ENCODE results near the gene NRCAM. TPM values are rescaled to one million over a fixed set of nuclear protein-coding genes. Genes with fewer than 3 reads are reported as not detected.

Gene NRCAM
- total RNA-seq, 5 donors from 2014 or later (not counting 1 experiment from before 2014, with no cell fraction given): 3.1 to 10.7 (median 5.0) TPM

DNA sequence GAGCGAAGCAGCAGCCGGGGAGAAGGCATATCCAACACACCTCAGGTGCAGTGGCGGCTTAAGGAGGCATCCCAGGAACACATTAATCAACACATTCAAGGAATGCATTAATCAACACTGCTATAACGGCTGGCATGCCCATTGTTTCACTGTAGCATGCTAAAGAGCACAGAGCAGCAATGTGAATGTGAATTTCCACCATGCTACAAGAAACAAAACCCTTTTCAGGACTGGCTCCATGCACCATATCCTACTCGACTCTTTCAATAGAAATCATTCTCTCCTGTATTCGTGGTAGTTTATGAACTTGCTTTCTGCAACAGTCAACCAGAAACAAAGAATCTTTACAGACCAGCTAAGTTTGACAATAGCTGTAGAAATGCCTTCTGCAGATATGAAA, 149.0 kb downstream of the NRCAM start:
- DNase-seq (no peak), ATAC-seq (replicated peaks in 1 of 4) (no peak)
- Mint-ChIP-seq H3K27me3 (peaks cover 0 to 3% of the 10 kb centered on the region in 2 donors), H3K36me3 (no peaks in the 10 kb centered on the region), H3K4me3 (no peak overlapping the region), H3K9me3 (no peaks in the 10 kb centered on the region), H3K27ac (no peak overlapping the region), H3K4me1 (no peaks in the 10 kb centered on the region)
- H3K36me3 ChIP-seq (ENCODE audit: control insufficient read depth in 2 of 2, extremely low read depth in 1 of 2, insufficient read depth in 1 of 2, low read length in 1 of 2): no peaks in the 10 kb centered on the region
- no peaks in the 10 kb centered on the region for H3K4me1 ChIP-seq (ENCODE audit: control insufficient read depth in 1 of 2, extremely low read depth in 1 of 2, insufficient read depth in 2 of 2, low read length in 2 of 2)
- no peaks in the 10 kb centered on the region for H3K9me3 ChIP-seq
- no peak overlapping the region for H3K4me3 ChIP-seq (ENCODE audit: control insufficient read depth in 1 of 2, extremely low read depth in 1 of 2, low read length in 1 of 2)
- H3K27me3 ChIP-seq (replicated peaks in 1 of 2; ENCODE audit: control insufficient read depth in 2 of 2, extremely low read depth in 1 of 2, insufficient read depth in 2 of 2, low read length in 1 of 2): no peaks in the 10 kb centered on the region
- CTCF ChIA-PET: no interaction called here
- H3K27ac ChIP-seq (ENCODE audit: low read length): no peak overlapping the region
- POLR2A ChIA-PET: no interaction called here
- WGBS (ENCODE audit: insufficient coverage): 94% methylated on average over 6 of the region's 6 CpGs

DNA sequence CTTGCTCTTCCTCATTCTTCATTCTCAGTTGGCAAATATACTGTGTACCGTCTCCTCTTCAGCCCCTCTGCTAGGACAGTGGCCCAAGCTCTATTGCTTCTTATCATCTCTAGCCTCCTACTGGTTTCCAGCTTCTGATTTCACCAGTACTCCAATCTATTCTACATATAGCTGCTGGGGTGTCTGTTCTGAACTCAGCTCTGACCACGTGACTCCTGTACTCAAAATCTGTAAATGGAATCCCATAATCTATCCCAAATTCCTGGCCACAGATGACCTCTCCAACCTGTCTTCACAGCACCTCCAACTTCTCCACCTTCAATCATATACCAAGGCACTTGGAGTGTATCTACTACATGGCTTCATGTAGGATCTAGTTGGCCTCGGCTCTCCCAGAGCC, 152.9 kb downstream of the NRCAM start:
- no peaks in the 10 kb centered on the region for H3K36me3 Mint-ChIP-seq
- no peak overlapping the region for H3K4me3 Mint-ChIP-seq
- Histone ChIP-seq H3K4me3 (ENCODE audit: control insufficient read depth in 1 of 2, extremely low read depth in 1 of 2, low read length in 1 of 2) (no peak overlapping the region), H3K27ac (ENCODE audit: low read length) (no peak overlapping the region), H3K36me3 (ENCODE audit: control insufficient read depth in 2 of 2, extremely low read depth in 1 of 2, insufficient read depth in 1 of 2, low read length in 1 of 2) (no peaks in the 10 kb centered on the region), H3K4me1 (ENCODE audit: control insufficient read depth in 1 of 2, extremely low read depth in 1 of 2, insufficient read depth in 2 of 2, low read length in 2 of 2) (no peaks in the 10 kb centered on the region), H3K9me3 (no peaks in the 10 kb centered on the region), H3K27me3 (replicated peaks in 1 of 2; ENCODE audit: control insufficient read depth in 2 of 2, extremely low read depth in 1 of 2, insufficient read depth in 2 of 2, low read length in 1 of 2) (no peaks in the 10 kb centered on the region)
- no peak for DNase-seq
- 44% methylated on average over 2 of the region's 3 CpGs for WGBS (ENCODE audit: insufficient coverage)
- no peaks in the 10 kb centered on the region for H3K9me3 Mint-ChIP-seq
- CTCF ChIA-PET: no interaction called here
- peaks cover 0 to 5% of the 10 kb centered on the region in 2 donors for H3K27me3 Mint-ChIP-seq
- H3K27ac Mint-ChIP-seq: no peak overlapping the region
- POLR2A ChIA-PET: no interaction called here
- no peaks in the 10 kb centered on the region for H3K4me1 Mint-ChIP-seq
- no peak for ATAC-seq (replicated peaks in 1 of 4)

DNA sequence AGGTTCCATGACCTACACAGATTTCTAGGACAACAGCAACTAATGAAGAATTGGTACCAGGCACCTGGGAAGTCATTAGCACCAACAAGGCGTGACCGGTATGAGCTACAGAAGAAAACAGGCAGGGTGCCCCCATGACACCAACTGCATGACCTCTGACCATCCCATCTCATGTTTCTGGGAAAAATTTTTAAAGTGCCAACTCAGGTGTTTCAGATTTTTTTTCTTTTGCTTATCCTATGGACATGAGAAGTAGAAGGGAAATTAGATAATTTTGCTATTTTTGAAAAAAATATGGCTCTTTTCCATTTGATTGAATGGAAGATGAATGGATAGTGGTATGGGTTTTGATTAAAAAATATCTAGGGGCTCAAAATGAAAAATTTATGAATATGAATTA, 154.8 kb downstream of the NRCAM start:
- Mint-ChIP-seq H3K36me3 (no peaks in the 10 kb centered on the region), H3K4me3 (no peak overlapping the region), H3K27ac (no peak overlapping the region), H3K4me1 (no peaks in the 10 kb centered on the region), H3K27me3 (peaks cover 3 to 5% of the 10 kb centered on the region in 2 donors), H3K9me3 (no peaks in the 10 kb centered on the region)
- Histone ChIP-seq H3K4me3 (ENCODE audit: control insufficient read depth in 1 of 2, extremely low read depth in 1 of 2, low read length in 1 of 2) (no peak overlapping the region), H3K9me3 (no peaks in the 10 kb centered on the region), H3K4me1 (ENCODE audit: control insufficient read depth in 1 of 2, extremely low read depth in 1 of 2, insufficient read depth in 2 of 2, low read length in 2 of 2) (no peaks in the 10 kb centered on the region), H3K36me3 (ENCODE audit: control insufficient read depth in 2 of 2, extremely low read depth in 1 of 2, insufficient read depth in 1 of 2, low read length in 1 of 2) (no peaks in the 10 kb centered on the region), H3K27ac (ENCODE audit: low read length) (no peak overlapping the region), H3K27me3 (replicated peaks in 1 of 2; ENCODE audit: control insufficient read depth in 2 of 2, extremely low read depth in 1 of 2, insufficient read depth in 2 of 2, low read length in 1 of 2) (no peaks in the 10 kb centered on the region)
- ChIA-PET POLR2A (no interaction called here), CTCF (no interaction called here)
- DNase-seq: no peak
- WGBS (ENCODE audit: insufficient coverage): 100% methylated on average over 1 of the region's 2 CpGs
- no peak for ATAC-seq (replicated peaks in 1 of 4)

DNA sequence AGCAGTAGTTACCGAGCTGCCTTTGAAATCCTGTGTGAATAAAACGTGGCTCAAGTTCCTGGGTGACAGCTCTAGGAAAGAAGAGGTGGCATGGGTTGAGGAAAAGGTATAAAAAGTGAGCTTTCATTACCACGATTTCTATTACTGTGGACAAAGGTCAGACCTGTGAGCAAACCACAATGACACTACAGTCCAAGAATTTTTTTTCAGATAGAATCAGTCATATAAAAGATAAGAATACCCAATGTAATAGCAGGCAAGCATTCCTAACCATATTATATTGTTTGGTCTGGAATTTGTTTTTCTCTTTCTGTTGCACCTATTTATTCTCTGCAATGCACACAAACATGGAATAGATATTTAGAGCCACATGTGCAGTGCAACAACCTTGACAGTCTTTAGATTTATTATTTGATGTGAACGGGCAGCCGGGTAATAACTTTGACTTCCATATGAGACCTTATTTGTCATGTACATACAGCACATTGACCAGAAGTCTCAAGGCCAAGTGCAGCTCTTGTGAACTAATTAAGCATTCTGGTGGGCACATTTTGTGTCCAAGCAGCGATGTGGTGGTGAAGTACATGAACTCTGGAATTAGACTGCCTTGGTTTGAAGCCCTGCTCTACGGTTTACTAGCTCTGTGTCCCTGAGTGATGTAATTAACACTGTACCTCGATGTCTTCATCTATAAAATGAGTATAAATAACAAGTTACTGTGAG, 156.8 kb downstream of the NRCAM start:
- no peaks in the 10 kb centered on the region for H3K9me3 Mint-ChIP-seq
- no peak for DNase-seq
- Histone ChIP-seq H3K4me1 (ENCODE audit: control insufficient read depth in 1 of 2, extremely low read depth in 1 of 2, insufficient read depth in 2 of 2, low read length in 2 of 2) (no peaks in the 10 kb centered on the region), H3K27me3 (replicated peaks in 1 of 2; ENCODE audit: control insufficient read depth in 2 of 2, extremely low read depth in 1 of 2, insufficient read depth in 2 of 2, low read length in 1 of 2) (no peaks in the 10 kb centered on the region), H3K4me3 (ENCODE audit: control insufficient read depth in 1 of 2, extremely low read depth in 1 of 2, low read length in 1 of 2) (no peak overlapping the region), H3K27ac (ENCODE audit: low read length) (no peak overlapping the region), H3K9me3 (no peaks in the 10 kb centered on the region), H3K36me3 (ENCODE audit: control insufficient read depth in 2 of 2, extremely low read depth in 1 of 2, insufficient read depth in 1 of 2, low read length in 1 of 2) (no peaks in the 10 kb centered on the region)
- WGBS (ENCODE audit: insufficient coverage): 78% methylated on average over 4 of the region's 8 CpGs
- H3K4me3 Mint-ChIP-seq: no peak overlapping the region
- CTCF ChIA-PET: no interaction called here
- H3K36me3 Mint-ChIP-seq: no peaks in the 10 kb centered on the region
- no peak overlapping the region for H3K27ac Mint-ChIP-seq
- no peaks in the 10 kb centered on the region for H3K4me1 Mint-ChIP-seq
- ATAC-seq (replicated peaks in 1 of 4): no peak
- POLR2A ChIA-PET: no interaction called here
- peaks cover 3 to 11% of the 10 kb centered on the region in 2 donors for H3K27me3 Mint-ChIP-seq

DNA sequence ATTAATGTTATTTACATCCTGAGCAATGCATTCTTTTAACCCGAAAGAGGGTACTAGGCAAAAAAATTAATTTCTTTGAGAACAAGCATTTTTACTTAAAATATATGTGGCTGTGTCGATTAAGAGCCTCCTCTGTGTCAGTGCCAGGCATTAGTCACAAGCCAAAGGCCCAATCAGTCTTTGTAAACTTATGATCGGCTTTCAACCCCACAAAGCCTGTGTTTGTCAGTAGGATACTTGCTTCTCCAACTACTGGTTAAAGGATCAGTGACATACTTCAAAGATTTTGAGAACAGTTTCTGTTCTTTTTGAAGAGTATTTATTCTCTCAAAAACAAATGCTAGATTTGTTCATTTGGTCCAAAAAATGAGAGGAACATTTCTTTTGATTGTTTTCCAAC, 159.3 kb downstream of the NRCAM start:
- H3K27ac ChIP-seq (ENCODE audit: low read length): no peak overlapping the region
- H3K4me3 ChIP-seq (ENCODE audit: control insufficient read depth in 1 of 2, extremely low read depth in 1 of 2, low read length in 1 of 2): no peak overlapping the region
- H3K27me3 Mint-ChIP-seq: peaks cover 3 to 11% of the 10 kb centered on the region in 2 donors
- no peaks in the 10 kb centered on the region for H3K9me3 Mint-ChIP-seq
- no peaks in the 10 kb centered on the region for H3K36me3 Mint-ChIP-seq
- no peaks in the 10 kb centered on the region for H3K27me3 ChIP-seq (replicated peaks in 1 of 2; ENCODE audit: control insufficient read depth in 2 of 2, extremely low read depth in 1 of 2, insufficient read depth in 2 of 2, low read length in 1 of 2)
- H3K4me1 ChIP-seq (ENCODE audit: control insufficient read depth in 1 of 2, extremely low read depth in 1 of 2, insufficient read depth in 2 of 2, low read length in 2 of 2): no peaks in the 10 kb centered on the region
- H3K4me3 Mint-ChIP-seq: no peak overlapping the region
- no peak for DNase-seq
- no peak overlapping the region for H3K27ac Mint-ChIP-seq
- ATAC-seq (replicated peaks in 1 of 4): no peak
- no peaks in the 10 kb centered on the region for H3K36me3 ChIP-seq (ENCODE audit: control insufficient read depth in 2 of 2, extremely low read depth in 1 of 2, insufficient read depth in 1 of 2, low read length in 1 of 2)
- ChIA-PET CTCF (no interaction called here), POLR2A (no interaction called here)
- H3K4me1 Mint-ChIP-seq: no peaks in the 10 kb centered on the region
- no CpG with 5 or more reads among the region's 3 CpGs for WGBS (ENCODE audit: insufficient coverage)
- H3K9me3 ChIP-seq: no peaks in the 10 kb centered on the region

DNA sequence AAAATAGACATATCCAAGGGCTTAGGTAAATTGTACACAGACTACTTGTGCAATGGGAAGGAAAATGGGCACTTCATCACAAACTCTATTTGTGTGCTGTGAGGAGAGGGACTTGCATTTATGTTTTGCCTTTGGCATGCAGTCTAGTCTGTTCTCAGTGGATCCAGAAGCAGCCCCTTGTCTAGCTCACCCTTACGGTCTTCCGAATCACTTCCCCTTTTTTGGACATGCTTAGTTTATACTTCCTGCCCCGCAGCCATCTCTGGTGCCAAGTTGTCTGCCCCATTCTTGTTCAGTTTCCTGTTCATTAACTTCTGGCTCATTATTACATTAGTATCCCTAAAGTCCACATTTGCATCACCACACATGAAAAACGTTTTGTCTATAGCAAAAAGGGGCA, 161.6 kb downstream of the NRCAM start:
- Histone ChIP-seq H3K27me3 (replicated peaks in 1 of 2; ENCODE audit: control insufficient read depth in 2 of 2, extremely low read depth in 1 of 2, insufficient read depth in 2 of 2, low read length in 1 of 2) (no peaks in the 10 kb centered on the region), H3K4me1 (ENCODE audit: control insufficient read depth in 1 of 2, extremely low read depth in 1 of 2, insufficient read depth in 2 of 2, low read length in 2 of 2) (no peaks in the 10 kb centered on the region), H3K27ac (ENCODE audit: low read length) (no peak overlapping the region), H3K36me3 (ENCODE audit: control insufficient read depth in 2 of 2, extremely low read depth in 1 of 2, insufficient read depth in 1 of 2, low read length in 1 of 2) (no peaks in the 10 kb centered on the region), H3K9me3 (no peaks in the 10 kb centered on the region), H3K4me3 (ENCODE audit: control insufficient read depth in 1 of 2, extremely low read depth in 1 of 2, low read length in 1 of 2) (no peak overlapping the region)
- peaks cover 3 to 11% of the 10 kb centered on the region in 2 donors for H3K27me3 Mint-ChIP-seq
- H3K9me3 Mint-ChIP-seq: no peaks in the 10 kb centered on the region
- no peak for DNase-seq
- H3K36me3 Mint-ChIP-seq: no peaks in the 10 kb centered on the region
- WGBS (ENCODE audit: insufficient coverage): 29% methylated on average over 2 of the region's 4 CpGs
- H3K27ac Mint-ChIP-seq: no peak overlapping the region
- no peak overlapping the region for H3K4me3 Mint-ChIP-seq
- H3K4me1 Mint-ChIP-seq: no peaks in the 10 kb centered on the region
- POLR2A ChIA-PET: interaction anchor here in 1 of 2 donors (0.6 kb wide), 1 partner anchor 159 kb away, joined by 5 read pairs; no protein-coding TSS in a partner anchor
- CTCF ChIA-PET: interaction anchor here in 1 of 2 donors (0.7 kb wide), 1 partner anchor 17 kb away, joined by 7 read pairs; no protein-coding TSS in a partner anchor
- ATAC-seq (replicated peaks in 1 of 4): no peak

All from T-cell (primary cell).